Neural cell (in vitro differentiated cells): ENCODE data around the gene SEC22A. TPM values are rescaled to one million over a fixed set of nuclear protein-coding genes. Genes with fewer than 3 reads are reported as not detected.

Experiments used
- H2AFZ ChIP-seq: fragments of 200-600, 300-800 bp; sonication (generic), shearing (Covaris generic); 2 replicates; pipeline ENCODE4 v1.6.0; 2014; ENCODE audit warnings: low read depth, mild to moderate bottlenecking, antibody characterized with exemption, low read length, moderate library complexity
- H3F3A ChIP-seq: fragments of 200-600 bp; shearing (Covaris generic); 2 replicates; pipeline ENCODE4 v1.6.1; 2016; ENCODE audit warnings: mild to moderate bottlenecking, moderate library complexity, mixed read lengths, antibody characterized with exemption, low read length; ENCODE audit not compliant: insufficient read depth, poor library complexity, severe bottlenecking
- H3K27ac ChIP-seq: fragments of 200-600, 300-800 bp; sonication (generic), shearing (Covaris generic); 2 replicates; pipeline ENCODE4 v1.5.1; 2014; ENCODE audit warnings: mild to moderate bottlenecking, low read length, moderate library complexity
- H3K27me3 ChIP-seq: fragments of 300-800, 200-600 bp; sonication (generic), shearing (Covaris generic); 2 replicates; pipeline ENCODE4 v1.6.0; 2014; ENCODE audit warnings: mild to moderate bottlenecking, low read depth, low read length, moderate library complexity; ENCODE audit not compliant: insufficient read depth
- H3K36me3 ChIP-seq: fragments of 300-800, 200-600 bp; sonication (generic), shearing (Covaris generic); 2 replicates; pipeline ENCODE4 v1.5.1; 2014; ENCODE audit warnings: mild to moderate bottlenecking, antibody characterized with exemption, low read length, moderate library complexity; ENCODE audit not compliant: insufficient read depth
- H3K4me2 ChIP-seq: fragments of 300-800, 200-600 bp; sonication (generic), shearing (Covaris generic); 2 replicates; pipeline ENCODE4 v1.6.0; 2014; ENCODE audit warnings: mild to moderate bottlenecking, low read length
- H3K4me3 ChIP-seq: fragments of 300-800, 200-600 bp; sonication (generic), shearing (Covaris generic); 2 replicates; pipeline ENCODE4 v1.5.1; 2014; ENCODE audit warnings: mild to moderate bottlenecking, low read length, moderate library complexity
- H3K79me2 ChIP-seq: fragments of 200-600 bp; shearing (Covaris generic); replicated peaks from 2 replicates; pipeline ENCODE4 v1.6.0; 2014; ENCODE audit warnings: mild to moderate bottlenecking, low read length, moderate library complexity; ENCODE audit not compliant: insufficient read depth
- H3K9ac ChIP-seq: fragments of 300-800, 200-600 bp; sonication (generic), shearing (Covaris generic); 2 replicates; pipeline ENCODE4 v1.6.1; 2016; ENCODE audit warnings: mild to moderate bottlenecking, low read length, mixed read lengths
- H3K9me2 ChIP-seq: fragments of 200-600 bp; shearing (Covaris generic); 2 replicates; pipeline ENCODE4 v1.6.1; 2016; ENCODE audit warnings: mild to moderate bottlenecking, low read length, mixed read lengths; ENCODE audit not compliant: insufficient read depth
- H3K9me3 ChIP-seq: fragments of 200-600, 300-800 bp; sonication (generic), shearing (Covaris generic); 2 replicates; pipeline ENCODE4 v1.6.1; 2016; ENCODE audit warnings: mild to moderate bottlenecking, mixed run types, low read length, moderate library complexity, mixed read lengths
- H4K20me1 ChIP-seq: fragments of 200-600 bp; shearing (Covaris generic); 2 replicates; pipeline ENCODE4 v1.6.1; 2016; ENCODE audit warnings: mild to moderate bottlenecking, mixed run types; ENCODE audit not compliant: insufficient read depth
- CTCF ChIP-seq: fragments of 450-650 bp; IDR thresholded peaks from 2 replicates; pipeline ENCODE4 v1.5.1; 2014; ENCODE audit warnings: antibody characterized with exemption, mild to moderate bottlenecking, moderate library complexity; ENCODE audit not compliant: poor library complexity, severe bottlenecking
- EP300 ChIP-seq: fragments of 450-650 bp; conservative IDR thresholded peaks from 2 replicates; pipeline ENCODE4 v1.6.1; 2014; ENCODE audit warnings: antibody characterized with exemption, mild to moderate bottlenecking, moderate library complexity; ENCODE audit not compliant: poor library complexity, severe bottlenecking
- EZH2 ChIP-seq: fragments of 200-600, 300-800 bp; shearing (Covaris generic), sonication (generic); IDR thresholded peaks from 2 replicates; pipeline ENCODE4 v1.6.1; 2014; ENCODE audit warnings: antibody characterized with exemption, low read length, borderline replicate concordance, mild to moderate bottlenecking; ENCODE audit not compliant: insufficient read depth, poor library complexity, severe bottlenecking
- MXI1 ChIP-seq: fragments of 450-650 bp; conservative IDR thresholded peaks from 2 replicates; pipeline ENCODE4 v1.6.1; 2014; ENCODE audit warnings: antibody characterized with exemption, mild to moderate bottlenecking; ENCODE audit not compliant: poor library complexity, severe bottlenecking
- POLR2AphosphoS5 ChIP-seq: IDR thresholded peaks from 2 replicates; pipeline ENCODE4 v1.6.1; 2012
- RAD21 ChIP-seq: fragments of 450-650 bp; conservative IDR thresholded peaks from 2 replicates; pipeline ENCODE4 v1.6.1; 2014; ENCODE audit warnings: antibody characterized with exemption, mild to moderate bottlenecking, moderate library complexity
- REST ChIP-seq: IDR thresholded peaks from 2 replicates; pipeline ENCODE4 v1.6.1; 2012; ENCODE audit warnings: borderline replicate concordance
- SMC3 ChIP-seq: fragments of 450-650 bp; conservative IDR thresholded peaks from 2 replicates; pipeline ENCODE4 v1.6.1; 2014; ENCODE audit warnings: antibody characterized with exemption, mild to moderate bottlenecking, moderate library complexity; ENCODE audit not compliant: poor library complexity
- TAF1 ChIP-seq: IDR thresholded peaks from 2 replicates; pipeline ENCODE4 v1.6.1; 2012; ENCODE audit warnings: low read depth
- polyA plus RNA-seq: library from polyadenylated mRNA; depleted of rRNA; stranded (reverse); fragments of >200 nt; gene quantifications from 2 replicates; pipeline ENCODE4 v1.2.3, GENCODE V29; 2014

The SEC22A gene
- polyA plus RNA-seq, 1 donor from 2014 or later: 44.0 TPM

- Histone ChIP-seq H3K4me2 (no peak overlapping the region), H3K9me3 (no peaks in the 10 kb centered on the region), H3K36me3 (no peaks in the 10 kb centered on the region), H3K4me3 (no peak overlapping the region), H3K27ac (no peak overlapping the region), H2AFZ (no peak overlapping the region), H3K9me2 (no peaks in the 10 kb centered on the region), H4K20me1 (no peaks in the 10 kb centered on the region), H3K27me3 (no peaks in the 10 kb centered on the region), H3K79me2 (no peaks in the 10 kb centered on the region), H3F3A (no peaks in the 10 kb centered on the region), H3K9ac (no peak overlapping the region)
- TF ChIP-seq EP300 (no peak), REST (no peak), SMC3 (no peak), POLR2AphosphoS5 (no peak), EZH2 (no peak), CTCF (no peak), RAD21 (no peak), MXI1 (no peak), TAF1 (no peak)
Measured at GRCh38 chr3:123305192-123305591, 103.4 kb downstream of the SEC22A start.

GRCh38 chr3:123307064-123307463, 105.3 kb downstream of the SEC22A start:
- Histone ChIP-seq H3K79me2 (no peaks in the 10 kb centered on the region), H3K36me3 (no peaks in the 10 kb centered on the region), H4K20me1 (no peaks in the 10 kb centered on the region), H3K27ac (no peak overlapping the region), H3K27me3 (no peaks in the 10 kb centered on the region), H3K9ac (no peak overlapping the region), H3K4me3 (no peak overlapping the region), H2AFZ (no peak overlapping the region), H3K4me2 (no peak overlapping the region), H3F3A (no peaks in the 10 kb centered on the region), H3K9me3 (no peaks in the 10 kb centered on the region), H3K9me2 (no peaks in the 10 kb centered on the region)
- TF ChIP-seq REST: no peak
- TF ChIP-seq EP300: no peak
- no peak for TF ChIP-seq POLR2AphosphoS5
- TF ChIP-seq RAD21: no peak
- no peak for TF ChIP-seq SMC3
- no peak for TF ChIP-seq CTCF
- no peak for TF ChIP-seq EZH2
- TF ChIP-seq TAF1: no peak
- TF ChIP-seq MXI1: no peak
